MM.1S (cell line): ENCODE measurements around the gene EPS8L2.
A peak's percentile ranks its signal among the peaks of the same experiment; 100 is the strongest.

Source experiments
- DNase-seq: peaks from one replicate; pipeline ENCODE4 v3.0.0-alpha.2; 2015
- H2AFZ ChIP-seq: fragments of 300-600 bp; sonication (generic); 2 replicates; pipeline ENCODE4 v1.6.0; 2016; ENCODE audit warnings: antibody characterized with exemption, low read length
- H3F3A ChIP-seq: fragments of 300-600 bp; sonication (generic); 2 replicates; pipeline ENCODE4 v1.6.1; 2016; ENCODE audit warnings: mild to moderate bottlenecking, antibody characterized with exemption, low read length, moderate library complexity, mixed read lengths; ENCODE audit not compliant: insufficient read depth
- H3K27ac ChIP-seq: fragments of 300-600 bp; sonication (generic); 2 replicates; pipeline ENCODE4 v1.5.1; 2016; ENCODE audit warnings: mild to moderate bottlenecking, low read length
- H3K27me3 ChIP-seq: fragments of 300-600 bp; sonication (generic); replicated peaks from 2 replicates; pipeline ENCODE4 v1.6.0; 2016; ENCODE audit warnings: low read length; ENCODE audit not compliant: insufficient read depth
- H3K36me3 ChIP-seq: fragments of 300-600 bp; sonication (generic); replicated peaks from 2 replicates; pipeline ENCODE4 v1.6.1; 2016; ENCODE audit warnings: mild to moderate bottlenecking, low read length, mixed read lengths; ENCODE audit not compliant: insufficient read depth
- H3K4me1 ChIP-seq: fragments of 300-600 bp; sonication (generic); 2 replicates; pipeline ENCODE4 v1.6.1; 2016; ENCODE audit warnings: low read length, mixed read lengths
- H3K4me2 ChIP-seq: fragments of 300-600 bp; sonication (generic); 2 replicates; pipeline ENCODE4 v1.6.0; 2016; ENCODE audit warnings: low read depth, low read length
- H3K4me3 ChIP-seq: fragments of 300-600 bp; sonication (generic); 2 replicates; pipeline ENCODE4 v1.5.1; 2016; ENCODE audit warnings: low read length, mixed read lengths
- H3K79me2 ChIP-seq: fragments of 300-600 bp; sonication (generic); 2 replicates; pipeline ENCODE4 v1.6.1; 2016; ENCODE audit warnings: mixed run types, low read length, mixed read lengths
- H3K9ac ChIP-seq: fragments of 300-600 bp; sonication (generic); 2 replicates; pipeline ENCODE4 v1.6.1; 2016; ENCODE audit warnings: low read length, mixed read lengths
- H3K9me2 ChIP-seq: fragments of 300-600 bp; sonication (generic); replicated peaks from 2 replicates; pipeline ENCODE4 v1.6.1; 2016; ENCODE audit warnings: mild to moderate bottlenecking, low read length, mixed read lengths; ENCODE audit not compliant: insufficient read depth
- H3K9me3 ChIP-seq: fragments of 300-600 bp; sonication (generic); replicated peaks from 2 replicates; pipeline ENCODE4 v1.6.1; 2016; ENCODE audit warnings: mild to moderate bottlenecking, low read length, mixed read lengths; ENCODE audit not compliant: insufficient read depth
- H4K20me1 ChIP-seq: fragments of 300-600 bp; sonication (generic); 2 replicates; pipeline ENCODE4 v1.6.1; 2016; ENCODE audit warnings: mild to moderate bottlenecking, low read length, moderate library complexity, mixed read lengths; ENCODE audit not compliant: insufficient read depth
- CTCF ChIP-seq: fragments of 300-600 bp; sonication (generic); IDR thresholded peaks from 2 replicates; pipeline ENCODE4 v1.5.1; 2016; ENCODE audit warnings: antibody characterized with exemption, low read length, mixed read lengths
- EZH2 ChIP-seq: fragments of 300-600 bp; sonication (generic); optimal IDR thresholded peaks from 2 replicates; pipeline ENCODE3; 2017; ENCODE audit warnings: low read depth, mild to moderate bottlenecking, antibody characterized with exemption, low read length, mixed read lengths
- EZH2phosphoT487 ChIP-seq: fragments of 300-600 bp; sonication (generic); IDR thresholded peaks from 2 replicates; pipeline ENCODE4 v1.6.1; 2018; ENCODE audit warnings: antibody characterized with exemption, low read length

EPS8L2 gene

DNA sequence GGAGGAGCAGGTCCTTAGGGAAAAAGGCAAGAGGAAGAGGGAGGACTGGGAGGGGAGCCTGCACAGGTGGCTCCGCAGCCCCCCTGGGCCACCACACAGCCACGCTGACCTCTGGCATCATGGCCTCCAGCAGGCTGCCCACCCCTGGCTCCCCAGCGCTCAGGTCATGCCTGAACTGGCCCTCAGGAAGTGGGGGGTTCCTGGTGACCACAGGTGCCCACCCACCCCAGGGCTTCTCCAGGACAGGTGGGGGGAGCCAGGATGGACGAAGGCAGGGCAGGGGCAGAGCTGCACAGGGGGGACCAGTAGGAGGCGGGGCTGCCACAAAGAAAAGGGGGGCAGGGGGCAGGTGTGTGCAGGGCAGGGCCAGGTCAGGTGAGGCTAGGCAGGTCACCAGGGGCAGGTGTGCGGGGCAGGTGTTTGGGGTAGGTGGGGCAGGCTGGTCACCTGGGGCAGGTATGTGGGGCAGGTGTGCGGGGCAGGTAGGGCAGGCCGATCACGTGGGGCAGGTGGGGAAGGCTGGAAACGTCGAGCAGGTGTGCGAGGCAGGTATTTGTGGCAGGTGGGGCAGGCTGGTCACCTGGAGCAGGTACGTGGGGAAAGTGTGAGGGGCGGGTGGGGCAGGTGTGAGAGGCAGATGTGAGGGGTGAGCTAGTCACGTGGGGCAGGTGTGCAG, 12.0 kb upstream of the EPS8L2 start:
- no peaks in the 10 kb centered on the region for H3K27me3 ChIP-seq
- H3K4me1 ChIP-seq, result peaks cover 25% of the 10 kb centered on the region
- H3K36me3 ChIP-seq, result no peaks in the 10 kb centered on the region
- H3K4me3 ChIP-seq, result peak overlapping the region; percentile 24; the same call in 1 of the 2 replicates
- no peaks in the 10 kb centered on the region for H3K9me3 ChIP-seq
- H3K9ac ChIP-seq, result no peak overlapping the region
- peak overlapping the region; percentile 66 for H3K4me2 ChIP-seq
- peak overlapping the region; percentile 77; the same call in 1 of the 2 replicates for H3K27ac ChIP-seq
- H2AFZ ChIP-seq, result no peak overlapping the region
- H3K9me2 ChIP-seq, result no peaks in the 10 kb centered on the region
- peaks cover 31% of the 10 kb centered on the region for H3F3A ChIP-seq
- DNase-seq, result peak; percentile 6
- H4K20me1 ChIP-seq, result no peaks in the 10 kb centered on the region
- no peak for TF ChIP-seq CTCF
- TF ChIP-seq EZH2, result no peak
- TF ChIP-seq EZH2phosphoT487, result no peak
- H3K79me2 ChIP-seq, result peaks cover 69% of the 10 kb centered on the region

DNA sequence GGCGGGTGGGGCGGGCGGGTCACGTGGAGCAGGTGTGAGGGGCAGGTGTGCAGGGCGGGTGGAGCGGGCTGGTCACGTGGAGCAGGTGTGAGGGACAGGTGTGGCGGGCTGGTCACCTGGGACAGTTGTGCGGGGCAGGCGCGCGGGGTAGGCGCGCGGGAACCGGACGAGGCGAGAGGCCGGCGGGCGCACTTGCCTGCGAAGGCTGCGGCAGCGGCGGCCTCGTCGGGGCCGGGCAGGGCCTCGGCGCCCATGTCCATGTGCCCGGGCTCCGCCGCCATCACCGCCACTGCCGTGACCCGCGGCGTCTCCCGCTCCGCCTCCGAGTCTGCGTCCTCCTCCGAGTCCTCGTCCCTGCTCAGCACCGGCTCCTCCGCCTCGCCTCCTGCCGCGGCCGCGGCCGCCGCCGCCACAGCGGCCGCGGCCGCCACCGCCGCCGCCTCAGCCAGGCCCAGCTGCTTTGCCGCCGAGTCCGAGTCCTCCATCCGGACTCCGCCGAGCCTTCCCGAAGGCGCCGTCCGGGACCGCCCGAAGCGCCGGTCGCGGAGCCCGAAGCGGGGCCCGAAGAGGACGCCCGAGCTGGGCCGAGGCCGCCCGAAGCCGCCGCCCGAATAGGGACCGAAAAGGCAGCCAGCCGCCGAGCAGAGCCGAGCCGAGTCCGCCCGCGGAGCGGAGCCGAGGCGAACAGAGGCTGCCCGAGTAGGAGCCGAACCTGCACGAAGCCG, 11.3 kb upstream of the EPS8L2 start, which contains the start of gene DEAF1:
DEAF1 (minus strand) TSS at position 660 of the 725 bp plus-strand sequence; CDS start at position 485, 175 bp downstream.
- no peaks in the 10 kb centered on the region for H3K9me3 ChIP-seq
- H3K9me2 ChIP-seq, result no peaks in the 10 kb centered on the region
- H3K9ac ChIP-seq, result peak within 1 kb of the TSS; percentile 100
- peaks cover 25% of the 10 kb centered on the region for H3K4me1 ChIP-seq
- peak within 1 kb of the TSS; percentile 97 for H3K4me3 ChIP-seq
- H3K4me2 ChIP-seq, result peak within 1 kb of the TSS; percentile 77
- DNase-seq, result peak; percentile 98
- H2AFZ ChIP-seq, result peak within 1 kb of the TSS; percentile 97
- TF ChIP-seq EZH2 (no peak), CTCF (no peak), EZH2phosphoT487 (no peak)
- H3K27ac ChIP-seq, result peak within 1 kb of the TSS; percentile 100
- no peaks in the 10 kb centered on the region for H3K36me3 ChIP-seq
- no peaks in the 10 kb centered on the region for H4K20me1 ChIP-seq
- no peaks in the 10 kb centered on the region for H3K27me3 ChIP-seq
- peaks cover 31% of the 10 kb centered on the region for H3F3A ChIP-seq
- peaks cover 64% of the 10 kb centered on the region for H3K79me2 ChIP-seq

DNA sequence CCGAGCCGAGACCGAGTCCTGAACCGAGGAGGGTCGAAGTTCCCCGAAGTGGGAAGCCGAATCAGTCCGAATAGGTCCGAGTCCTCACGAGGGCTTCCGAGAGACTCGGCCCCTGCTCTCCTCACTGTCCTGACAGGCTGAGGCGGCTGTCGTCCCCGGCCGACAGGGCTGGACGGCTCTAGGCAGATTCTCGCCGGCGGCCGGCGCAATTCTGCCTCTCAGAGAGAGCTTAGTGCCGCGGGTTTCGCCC, 10.8 kb upstream of the EPS8L2 start:
- Histone ChIP-seq H3K79me2 (peaks cover 62% of the 10 kb centered on the region), H3K4me1 (peaks cover 25% of the 10 kb centered on the region), H3K4me3 (peak overlapping the region; percentile 97), H2AFZ (peak overlapping the region; percentile 97), H3K9me2 (no peaks in the 10 kb centered on the region), H3K27ac (peak overlapping the region; percentile 100), H3K27me3 (no peaks in the 10 kb centered on the region), H3K9me3 (no peaks in the 10 kb centered on the region), H3K4me2 (peak overlapping the region; percentile 77; the same call in 1 of the 2 replicates), H4K20me1 (no peaks in the 10 kb centered on the region), H3K36me3 (no peaks in the 10 kb centered on the region), H3F3A (peaks cover 31% of the 10 kb centered on the region), H3K9ac (peak overlapping the region; percentile 100)
- no peak for DNase-seq
- TF ChIP-seq EZH2phosphoT487 (no peak), EZH2 (no peak), CTCF (no peak)
